NCI-H69 (cell line): ENCODE results near the gene ARAP2.

Experiments used
- DNase-seq: peaks from one replicate; lab custom pipeline; 2025; lab: John Stamatoyannopoulos, UW

ARAP2 gene

DNA sequence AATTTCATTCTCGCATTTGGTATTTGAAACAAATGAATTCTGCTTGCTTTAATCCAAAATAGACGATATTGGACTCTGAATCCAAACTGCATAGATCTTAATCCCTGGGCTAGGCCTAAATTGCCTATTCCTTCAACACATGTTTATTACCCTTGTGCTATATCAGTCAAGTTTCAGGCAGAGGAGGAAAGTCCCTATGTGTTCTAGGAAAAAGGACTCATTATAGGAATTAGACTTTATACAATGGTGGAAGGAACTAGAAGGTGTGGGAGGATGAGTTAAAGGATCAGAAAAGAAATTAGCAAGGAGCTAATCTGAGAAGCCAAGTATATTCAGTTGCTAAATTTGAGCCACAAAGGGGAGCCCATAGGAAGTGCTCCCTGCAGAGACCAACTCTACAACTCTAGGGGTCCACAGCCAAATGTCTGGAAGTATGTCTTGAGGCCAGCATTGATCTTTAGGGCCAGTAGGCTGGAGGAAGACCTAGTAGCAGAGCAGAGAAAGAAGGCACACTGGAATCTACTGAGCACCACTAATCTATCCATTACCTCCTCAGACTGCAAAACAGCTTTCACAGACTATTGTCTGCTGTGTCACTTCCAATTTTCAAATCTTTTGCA, 20.0 kb upstream of the ARAP2 start:
- no peak for DNase-seq

DNA sequence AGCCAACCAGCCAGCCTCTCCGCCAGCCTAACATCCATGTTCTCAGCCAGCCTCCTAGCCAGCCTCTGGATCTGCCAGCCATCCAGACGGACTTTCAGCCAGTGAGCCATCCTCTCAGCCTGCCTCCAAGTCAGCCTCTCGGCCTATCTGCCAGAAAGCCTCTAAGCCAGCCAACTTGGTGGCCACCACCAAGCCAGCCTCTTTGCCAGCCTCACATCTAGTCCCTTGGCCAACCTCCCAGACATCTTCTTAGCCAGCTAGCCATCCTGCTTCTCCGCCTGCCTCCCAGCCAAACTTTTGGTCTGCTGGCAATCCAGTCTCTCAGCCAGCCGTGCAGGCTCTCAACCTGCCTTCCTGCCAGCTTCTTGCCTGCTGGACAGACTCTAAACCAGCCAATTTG, 16.4 kb upstream of the ARAP2 start:
- no peak for DNase-seq

DNA sequence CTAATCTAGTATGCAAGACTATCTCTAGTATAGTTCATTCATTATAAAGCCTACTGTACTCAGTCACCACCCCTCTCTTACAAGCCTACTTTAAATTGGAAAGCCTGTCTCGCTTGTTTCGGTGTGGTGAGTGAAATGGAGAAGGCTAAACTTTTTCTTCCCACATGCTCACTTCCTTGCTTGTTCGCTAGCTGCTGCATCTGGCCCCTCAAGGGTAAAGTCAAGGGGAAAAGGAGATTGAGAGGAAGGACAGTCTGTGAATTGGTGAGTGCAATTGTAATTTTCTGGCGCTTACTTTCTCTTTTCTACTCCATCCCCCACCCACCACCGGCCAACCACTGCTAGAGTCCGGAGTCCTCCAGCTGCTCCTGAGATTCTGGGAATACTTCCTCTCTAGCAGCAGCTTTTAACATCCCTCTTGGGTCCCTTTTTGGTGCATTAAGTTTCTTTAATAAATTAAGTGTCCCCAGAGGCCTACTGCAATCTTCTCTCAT, 12.1 kb upstream of the ARAP2 start:
- DNase-seq: no peak

DNA sequence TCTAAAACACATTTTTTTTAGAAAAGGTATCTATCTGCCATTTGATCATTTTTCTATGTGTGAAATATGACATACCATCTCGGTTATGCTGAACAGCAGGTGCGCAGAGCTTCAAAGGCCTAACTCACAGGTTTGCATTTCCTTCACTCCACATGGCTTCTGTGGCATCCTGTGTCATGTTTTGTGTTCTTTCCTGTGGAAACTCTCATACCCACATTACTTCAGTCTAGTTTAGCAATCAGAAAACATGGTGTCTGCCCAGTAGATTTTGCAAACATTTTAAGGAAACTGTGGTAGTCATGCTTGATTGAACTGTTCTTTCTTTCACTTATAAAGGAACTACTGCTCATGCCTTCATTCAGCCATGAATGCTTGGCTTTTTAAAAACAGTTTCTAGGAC, 11.3 kb upstream of the ARAP2 start:
- DNase-seq: no peak

DNA sequence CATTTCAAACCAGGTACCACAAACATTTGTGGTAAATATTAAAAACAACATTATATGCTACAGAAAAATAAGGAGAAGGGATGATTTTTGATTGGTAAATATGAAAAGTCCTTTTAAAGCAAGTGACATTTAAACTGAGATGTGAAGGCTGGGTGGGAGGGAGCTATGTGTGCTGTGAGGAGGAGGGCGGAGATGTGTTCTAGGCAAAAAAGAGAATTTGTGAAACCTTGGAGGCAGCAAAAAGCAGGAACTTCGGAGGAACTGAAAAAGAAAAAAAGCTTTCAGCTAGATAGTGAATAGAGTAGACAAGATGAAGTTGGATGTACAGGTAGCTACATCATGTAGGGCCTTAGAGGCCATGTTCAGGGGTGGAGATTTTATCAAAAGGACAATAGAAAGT, 10.1 kb upstream of the ARAP2 start:
- no peak for DNase-seq

DNA sequence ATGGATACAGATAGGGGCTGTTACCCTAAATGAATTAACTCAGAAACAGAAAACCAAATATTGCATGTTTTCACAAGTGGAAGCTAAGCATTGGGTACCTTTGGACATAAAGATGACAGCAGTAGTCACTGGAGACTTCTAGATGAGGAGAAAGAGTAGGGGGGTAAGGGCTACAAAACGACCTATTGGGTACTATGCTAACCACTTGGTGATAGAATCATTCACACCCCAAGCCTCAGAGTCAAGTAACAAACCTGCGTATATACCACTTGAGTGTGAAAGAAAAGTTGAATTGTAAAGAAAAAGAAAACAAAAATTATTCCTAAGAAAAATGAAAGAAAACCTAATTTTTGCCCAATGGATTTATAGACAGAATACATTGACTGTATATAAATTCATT, 7.7 kb upstream of the ARAP2 start:
- no peak for DNase-seq

DNA sequence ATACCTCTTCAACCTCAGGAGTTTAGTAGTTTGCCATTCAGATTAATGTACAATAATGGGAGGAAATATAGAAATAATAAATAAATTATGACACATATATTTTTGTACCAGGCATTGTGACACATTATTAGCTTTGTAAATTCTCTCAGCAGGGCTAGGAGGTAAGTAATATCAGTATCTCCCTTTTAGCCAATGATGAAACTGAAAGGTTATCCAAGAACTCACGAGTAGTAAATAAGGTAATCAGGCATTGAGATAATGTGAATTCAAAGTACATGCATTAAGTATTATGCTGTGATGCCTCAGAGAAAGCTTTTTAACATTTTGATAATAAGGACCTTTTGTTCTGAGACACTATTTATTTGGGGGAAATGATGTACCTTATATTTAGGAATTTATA, 5.3 kb upstream of the ARAP2 start:
- no peak for DNase-seq

DNA sequence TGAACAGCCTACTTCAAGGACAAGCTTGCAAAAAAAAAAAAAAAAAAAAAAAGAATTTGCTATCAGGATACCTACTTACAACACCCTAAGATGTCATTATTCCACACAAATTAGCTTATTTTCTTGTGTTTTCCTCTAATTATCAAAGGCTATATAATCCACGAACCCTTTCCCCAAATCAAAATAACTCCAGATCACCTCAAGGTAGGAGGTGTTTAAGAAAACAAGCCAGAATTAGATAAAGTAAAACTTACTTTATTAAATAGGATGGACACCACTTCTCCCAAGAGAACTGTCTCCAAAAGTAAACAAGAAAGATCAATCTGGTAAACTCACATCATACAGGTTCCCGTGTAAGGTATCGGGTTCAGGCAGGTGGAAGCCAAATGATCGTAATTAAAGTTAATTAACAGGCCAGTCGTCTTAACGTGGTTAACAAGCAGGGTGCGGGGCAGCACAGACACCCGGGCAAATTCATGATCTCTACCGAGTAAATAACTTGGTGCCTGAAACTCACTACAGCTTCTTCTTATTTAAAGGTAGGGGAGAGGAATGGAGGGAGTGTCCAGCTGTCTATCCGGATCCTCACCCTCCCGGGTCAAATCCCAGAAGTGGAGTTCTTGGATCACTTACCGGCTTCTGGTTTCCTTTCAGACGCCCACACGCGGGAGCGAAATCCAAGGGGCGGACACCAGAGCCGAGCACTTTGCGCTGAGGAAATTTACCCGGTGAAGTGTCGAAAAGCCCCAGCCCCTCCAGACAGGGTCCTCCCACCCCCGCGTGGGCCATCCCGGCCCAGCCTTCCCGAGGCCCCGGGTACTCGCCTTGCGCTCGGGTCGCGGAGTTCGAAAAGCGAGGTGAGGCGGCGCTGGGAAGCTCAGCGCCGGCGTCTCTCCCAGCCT, 708 bp downstream of the ARAP2 start:
- DNase-seq: peak; percentile 64

DNA sequence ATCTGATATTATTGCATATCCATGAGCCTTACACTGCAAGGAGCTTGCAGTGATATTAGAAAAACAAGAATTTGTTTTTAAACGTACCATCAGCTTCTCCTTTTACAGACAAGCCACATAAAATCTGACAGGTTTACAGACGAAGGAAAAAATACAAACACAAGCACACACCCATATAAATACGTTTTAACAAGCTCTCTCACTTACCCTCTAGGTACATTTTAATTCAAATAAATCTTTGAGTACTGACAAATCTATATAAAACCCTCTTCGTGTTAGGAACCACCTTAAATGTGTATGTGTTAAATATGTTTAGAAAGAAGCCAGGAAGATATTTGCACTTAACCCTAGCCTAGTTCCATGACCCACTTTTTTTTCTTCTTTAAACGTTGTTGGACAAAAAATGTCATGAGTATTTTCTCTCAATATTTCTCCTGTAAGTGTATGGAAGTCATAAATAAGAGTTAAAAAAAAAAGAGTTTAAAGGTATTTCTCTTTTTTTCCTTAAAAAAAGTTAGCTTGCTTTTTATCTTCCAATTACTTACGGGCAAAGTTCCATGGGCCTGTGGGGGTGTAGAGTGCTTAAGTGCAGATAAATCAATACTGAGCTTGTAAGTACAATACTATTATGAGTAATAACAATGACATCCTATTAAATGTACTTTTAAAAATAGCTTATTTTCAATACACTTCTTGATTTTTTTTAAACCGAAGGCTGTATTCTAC, 1.5 kb downstream of the ARAP2 start:
- no peak for DNase-seq

DNA sequence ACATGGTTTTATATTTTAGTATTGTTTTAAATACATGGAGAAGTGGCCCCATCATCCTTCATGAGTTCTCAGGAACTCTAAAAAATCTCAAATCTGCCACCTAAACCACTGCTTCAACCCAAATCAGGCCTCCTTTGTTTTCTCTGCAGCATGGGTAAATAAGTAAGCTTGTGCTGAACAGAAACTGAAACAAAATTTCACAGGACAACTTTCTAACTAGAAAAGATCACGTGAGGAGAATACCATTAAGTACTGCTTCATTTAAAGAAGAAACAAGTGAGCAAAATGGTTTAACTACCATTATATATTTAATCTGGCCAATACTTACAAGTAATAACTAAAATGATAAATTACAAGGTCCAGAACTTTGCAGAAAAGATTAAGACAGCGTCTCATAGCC, 2.5 kb downstream of the ARAP2 start:
- DNase-seq: no peak

DNA sequence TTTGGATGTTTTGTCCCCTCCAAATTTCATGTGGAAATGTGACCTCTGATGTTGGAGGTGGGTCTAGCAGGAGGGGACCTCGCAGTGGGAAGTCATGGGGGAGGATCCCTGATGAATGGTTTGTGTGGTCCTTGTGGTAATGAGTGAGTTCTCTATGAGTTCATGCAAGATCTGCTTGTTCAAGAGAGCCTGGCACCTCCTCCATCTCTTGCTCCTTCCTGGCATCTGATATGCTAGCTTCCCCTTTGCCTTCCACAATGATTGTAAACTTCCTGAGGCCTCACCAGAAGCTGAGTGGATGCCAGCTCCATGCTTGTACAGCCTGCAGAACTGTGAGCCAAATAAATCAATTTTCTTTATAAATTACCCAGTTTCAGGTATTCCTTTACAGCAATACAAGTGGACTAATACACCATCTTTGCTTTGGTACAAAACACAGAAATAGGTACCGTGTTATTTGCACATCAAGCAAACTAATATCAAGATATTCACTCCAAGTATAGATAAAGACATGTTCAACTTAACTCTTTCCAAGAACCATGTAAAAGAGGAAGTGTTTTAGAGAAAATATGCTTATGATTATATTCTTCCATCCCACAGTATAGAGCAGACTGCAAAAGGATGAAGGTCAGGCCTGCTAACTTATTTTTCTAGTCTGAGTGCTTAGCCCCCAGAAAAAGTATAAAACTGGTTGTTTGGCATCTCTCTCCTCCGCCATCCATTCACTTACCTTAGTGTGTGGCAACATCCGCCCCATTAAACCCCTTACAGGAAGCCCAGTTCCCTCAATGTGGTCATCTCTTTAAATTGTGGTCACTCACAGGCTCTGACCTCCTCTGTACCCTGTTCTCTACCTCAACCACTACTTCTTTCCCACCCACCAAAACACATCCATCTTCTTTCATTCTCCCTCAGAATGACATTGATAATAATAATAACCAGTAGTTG, 6.7 kb downstream of the ARAP2 start:
- no peak for DNase-seq

DNA sequence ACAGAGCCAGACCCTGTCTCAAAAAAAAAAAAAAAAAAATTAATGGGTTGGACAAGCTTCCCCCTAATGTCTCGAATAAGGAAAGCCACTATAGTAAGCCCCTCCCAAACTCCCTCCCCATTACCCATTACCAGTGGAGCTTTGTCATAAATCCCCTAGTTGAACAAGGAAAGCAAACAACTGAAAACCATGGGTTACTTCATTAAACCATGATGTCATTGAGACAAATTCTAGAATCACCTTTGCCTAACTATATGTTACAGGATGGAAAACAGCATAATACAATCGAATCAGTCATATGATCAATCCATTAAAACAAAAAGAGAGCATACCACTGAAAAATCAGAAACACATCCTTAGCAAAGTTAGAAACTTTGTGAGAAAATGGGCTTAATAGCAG, 8.2 kb downstream of the ARAP2 start:
- DNase-seq: no peak

DNA sequence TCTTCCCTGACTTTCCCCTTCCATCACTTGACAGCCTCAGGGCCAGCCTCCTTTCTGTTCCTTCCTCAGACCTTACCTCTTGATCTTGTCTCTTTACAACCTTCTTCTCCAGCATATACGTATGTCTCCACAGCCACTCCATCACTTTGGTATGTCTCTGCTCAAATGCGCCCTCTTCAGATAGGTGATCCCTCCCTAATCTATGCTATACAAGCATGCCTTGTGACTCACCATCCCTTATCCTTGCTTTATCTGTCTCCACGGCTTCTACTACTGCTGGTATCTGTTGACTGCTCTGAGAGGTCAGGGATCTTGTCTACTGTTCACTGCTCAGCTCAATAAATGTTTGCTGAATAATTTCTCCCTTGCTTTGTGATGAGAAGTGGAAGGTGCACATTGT, 9.0 kb downstream of the ARAP2 start:
- no peak for DNase-seq

DNA sequence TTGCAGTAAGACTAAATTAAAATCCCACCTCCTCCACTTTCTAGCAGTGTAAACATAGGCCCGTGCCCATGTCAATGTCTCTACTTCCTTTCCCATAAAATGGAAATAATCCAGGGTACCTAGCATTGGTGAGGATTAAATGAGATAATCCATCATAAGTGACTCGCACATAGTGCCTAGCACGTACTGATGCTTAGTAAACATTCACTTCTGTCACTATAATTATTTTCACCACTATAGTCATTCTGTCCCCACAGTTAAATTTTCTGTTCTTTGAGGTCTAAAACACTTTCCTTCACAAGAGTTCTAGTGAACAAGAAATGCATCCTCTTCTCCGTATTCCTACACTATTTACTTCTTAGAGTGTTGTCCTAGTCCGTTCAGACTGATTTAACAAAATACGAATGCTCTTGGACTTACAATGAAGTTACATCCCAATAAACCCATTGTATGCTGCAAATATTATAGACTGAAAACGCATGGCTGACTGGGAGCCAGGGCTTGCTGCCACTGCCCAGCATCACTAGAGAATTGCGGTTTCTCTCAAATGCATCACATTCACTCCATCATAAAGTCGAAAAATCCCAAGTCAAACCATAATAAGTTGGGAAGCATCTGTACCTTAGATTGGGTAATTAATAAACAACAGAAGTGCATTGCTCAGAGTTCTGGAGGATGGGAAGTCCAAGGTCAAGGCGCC, 10.6 kb downstream of the ARAP2 start:
- no peak for DNase-seq

DNA sequence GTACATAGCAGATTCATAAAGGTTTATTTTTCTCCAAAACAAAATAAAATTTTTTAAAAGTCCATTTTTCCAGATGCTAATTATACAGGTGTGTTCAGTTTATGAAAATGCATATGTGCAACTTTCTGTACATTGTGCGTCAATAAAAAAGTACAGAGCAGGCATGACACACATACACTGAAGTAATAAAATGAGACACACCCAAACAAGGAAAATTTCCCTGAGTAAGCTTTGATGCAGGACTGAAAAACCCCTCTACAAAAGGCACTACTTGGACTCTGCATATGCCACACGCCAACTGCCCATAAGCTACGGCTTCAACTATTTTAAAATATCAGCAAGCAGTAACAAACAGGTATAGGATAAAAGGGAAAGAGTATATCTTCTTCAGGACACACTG, 13.8 kb downstream of the ARAP2 start:
- no peak for DNase-seq

DNA sequence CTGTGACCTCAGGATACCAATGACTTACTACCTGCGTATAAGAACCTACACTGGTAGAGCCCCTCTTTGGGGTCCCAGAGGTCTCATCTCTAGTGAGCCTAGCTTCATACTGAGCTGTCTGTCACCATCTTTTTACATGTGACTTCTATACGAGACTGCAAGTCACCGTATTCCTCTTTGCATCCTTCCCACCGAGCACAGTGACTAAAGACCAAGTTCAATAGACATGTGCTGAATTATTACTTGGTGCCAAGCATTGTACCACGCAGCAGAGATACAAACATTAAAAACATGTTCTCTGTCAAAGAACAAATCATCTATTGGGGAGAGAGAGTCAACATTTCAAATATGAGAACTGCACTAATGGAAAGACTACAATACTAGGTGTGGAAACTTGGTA, 16.4 kb downstream of the ARAP2 start:
- no peak for DNase-seq

DNA sequence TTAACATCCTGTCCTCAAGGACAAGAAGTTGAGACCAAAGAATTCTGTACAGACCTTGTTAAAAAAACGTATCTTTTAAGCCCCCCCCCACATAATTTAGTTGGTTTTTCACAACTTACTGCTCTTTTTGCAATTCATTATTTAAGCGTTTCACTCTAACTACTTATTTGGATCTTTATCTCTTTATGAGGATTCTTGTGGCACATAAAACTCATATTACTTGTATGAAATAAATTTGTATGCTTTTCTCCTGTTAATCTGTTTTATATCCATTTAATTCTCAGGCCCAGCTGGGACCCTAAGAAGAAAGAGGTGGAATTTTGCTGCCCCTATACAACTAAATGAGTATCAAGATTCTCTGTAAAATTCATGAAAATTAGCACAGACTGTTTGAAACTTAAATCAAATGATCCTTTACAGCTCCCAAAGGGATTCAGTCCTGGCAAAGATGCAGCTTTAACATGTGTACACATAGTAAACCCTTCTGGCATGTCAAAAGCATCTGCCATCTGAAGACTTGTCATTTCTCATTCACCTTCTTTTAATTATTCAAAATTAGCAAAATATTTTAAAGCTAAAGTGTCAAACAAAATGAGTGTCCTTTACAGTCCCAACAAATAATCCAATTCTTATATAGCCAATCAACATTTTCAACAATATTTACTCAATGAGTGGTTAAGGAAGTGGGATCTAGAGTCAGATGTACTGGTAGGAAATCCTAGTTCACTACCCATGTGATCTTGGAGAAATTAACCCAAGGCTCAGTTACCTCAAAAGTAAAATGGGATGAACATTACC, 17.7 kb downstream of the ARAP2 start:
- peak; percentile 10 for DNase-seq

DNA sequence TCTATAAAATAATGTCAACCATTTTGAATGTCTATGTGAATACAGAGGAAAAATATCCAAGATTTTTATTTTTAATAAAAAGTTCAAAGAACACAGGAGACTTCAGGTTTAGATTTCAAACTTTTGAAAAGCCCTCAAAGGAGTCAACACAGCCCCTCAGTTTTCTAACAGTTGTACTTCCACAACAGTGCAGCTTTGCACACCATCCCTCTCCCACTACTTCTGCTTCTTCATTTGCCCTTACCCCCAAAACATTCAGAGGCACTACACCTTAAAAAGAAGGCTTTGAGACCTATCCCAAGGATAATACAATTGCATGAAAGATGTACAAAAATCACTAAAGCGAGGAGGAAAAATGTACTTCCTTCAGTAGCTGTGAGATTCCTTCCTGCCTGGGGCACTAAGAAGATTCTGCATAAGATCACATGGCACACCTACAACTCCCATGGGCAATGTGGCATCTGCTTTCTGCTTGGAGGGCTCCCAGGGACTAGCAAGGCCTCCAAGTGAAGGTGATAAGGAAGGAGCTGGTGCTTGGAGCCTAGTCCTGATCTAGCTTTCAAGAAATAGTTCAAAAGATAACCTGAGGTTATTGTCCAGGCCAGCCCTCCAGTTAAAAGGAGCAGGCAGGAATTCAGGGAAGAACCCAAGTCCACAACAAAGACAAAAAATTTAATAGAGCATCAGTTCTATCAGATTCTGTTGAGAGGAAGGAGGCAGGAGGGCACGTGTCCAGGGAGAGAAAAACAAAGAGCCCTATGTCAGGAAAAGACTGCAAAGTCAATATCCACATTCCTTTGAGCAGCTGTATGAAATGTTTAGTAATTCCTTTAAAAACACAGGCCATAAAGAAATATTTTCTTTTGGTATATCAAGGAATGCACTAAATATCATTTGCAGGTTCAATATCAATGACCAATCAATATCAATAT, 19.1 kb downstream of the ARAP2 start:
- DNase-seq: peak; percentile 3

DNA sequence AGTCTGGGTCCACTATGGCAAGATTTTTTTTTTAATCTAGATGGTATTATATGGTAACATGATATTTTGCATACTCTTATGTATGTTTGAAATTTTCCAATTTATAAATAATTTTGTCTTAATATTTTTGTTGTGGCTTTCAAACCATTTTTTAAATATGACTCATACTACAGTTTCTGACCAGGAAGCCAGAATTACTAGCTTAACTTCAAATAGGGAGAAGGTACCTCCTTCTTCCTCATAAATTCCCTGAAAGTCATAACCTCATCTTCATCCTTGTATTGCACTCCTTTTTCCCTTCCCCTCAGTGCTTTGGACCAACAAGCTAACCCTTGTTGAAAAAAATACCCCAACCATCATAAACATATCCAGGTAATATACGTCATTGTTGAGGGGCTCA, 21.6 kb downstream of the ARAP2 start:
- DNase-seq: no peak
